Measurements from ENCODE around the gene C1QTNF5. TPM values are rescaled to one million over a fixed set of nuclear protein-coding genes. Genes with fewer than 3 reads are reported as not detected.

The C1QTNF5 gene
- total RNA-seq, 4 donors from 2014 or later: 5.3 to 18.8 (median 10.3) TPM

DNA sequence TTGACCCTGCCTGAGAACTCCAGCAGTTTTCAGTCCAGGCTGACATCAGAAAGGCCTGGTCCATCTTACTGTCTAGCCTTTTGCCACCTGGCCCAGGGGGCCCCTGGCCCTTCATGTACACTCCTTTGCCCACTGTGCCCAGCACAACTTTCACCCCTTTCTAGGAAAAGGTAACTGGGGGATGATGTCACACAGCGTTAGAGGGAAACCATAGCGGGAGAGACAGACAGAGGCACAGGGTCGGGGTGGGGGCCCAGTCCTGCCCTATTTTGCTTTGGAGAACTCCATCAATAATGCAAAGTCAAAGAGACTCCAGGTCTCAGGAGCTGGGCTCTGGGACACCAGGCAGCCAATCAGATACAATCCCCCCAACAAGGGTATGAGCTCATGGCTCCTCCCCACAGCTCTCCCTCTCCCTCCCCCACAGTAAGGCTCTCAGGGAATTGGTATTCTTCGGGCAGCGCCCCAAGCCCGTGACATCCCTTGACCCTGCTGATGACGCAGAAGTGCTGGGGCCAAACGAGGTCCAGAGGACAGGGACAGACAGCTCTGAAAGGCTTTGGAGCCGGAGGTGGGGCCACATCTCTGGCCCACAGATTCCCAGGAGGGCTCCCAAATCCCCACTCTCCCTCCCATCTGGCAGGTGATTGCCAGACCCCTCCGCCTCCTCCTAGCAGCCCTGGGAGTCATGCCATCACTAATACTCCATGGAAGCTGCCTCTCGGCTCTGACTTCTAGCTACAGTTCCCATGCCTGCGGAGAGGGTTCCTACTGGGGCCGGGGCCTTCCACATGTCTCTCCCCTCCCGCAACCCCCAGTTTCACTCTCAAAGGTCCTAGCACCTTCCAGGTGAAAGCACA is 34.9 kb upstream of the C1QTNF5 start:
- Histone ChIP-seq H3K4me3 (peak overlapping the region in 1 of 4 donors; percentile 2), H3K27ac (peak overlapping the region; percentile 48 to 87 (median 80)), H3K4me1 (peaks cover 26 to 82% (median 50%) of the 10 kb centered on the region in 3 donors), H3K9me3 (no peaks in the 10 kb centered on the region), H3K36me3 (no peaks in the 10 kb centered on the region), H3K27me3 (no peaks in the 10 kb centered on the region)
- intact Hi-C loops (cut with DNase I): no loop called here
- TF ChIP-seq, protein P1, sequence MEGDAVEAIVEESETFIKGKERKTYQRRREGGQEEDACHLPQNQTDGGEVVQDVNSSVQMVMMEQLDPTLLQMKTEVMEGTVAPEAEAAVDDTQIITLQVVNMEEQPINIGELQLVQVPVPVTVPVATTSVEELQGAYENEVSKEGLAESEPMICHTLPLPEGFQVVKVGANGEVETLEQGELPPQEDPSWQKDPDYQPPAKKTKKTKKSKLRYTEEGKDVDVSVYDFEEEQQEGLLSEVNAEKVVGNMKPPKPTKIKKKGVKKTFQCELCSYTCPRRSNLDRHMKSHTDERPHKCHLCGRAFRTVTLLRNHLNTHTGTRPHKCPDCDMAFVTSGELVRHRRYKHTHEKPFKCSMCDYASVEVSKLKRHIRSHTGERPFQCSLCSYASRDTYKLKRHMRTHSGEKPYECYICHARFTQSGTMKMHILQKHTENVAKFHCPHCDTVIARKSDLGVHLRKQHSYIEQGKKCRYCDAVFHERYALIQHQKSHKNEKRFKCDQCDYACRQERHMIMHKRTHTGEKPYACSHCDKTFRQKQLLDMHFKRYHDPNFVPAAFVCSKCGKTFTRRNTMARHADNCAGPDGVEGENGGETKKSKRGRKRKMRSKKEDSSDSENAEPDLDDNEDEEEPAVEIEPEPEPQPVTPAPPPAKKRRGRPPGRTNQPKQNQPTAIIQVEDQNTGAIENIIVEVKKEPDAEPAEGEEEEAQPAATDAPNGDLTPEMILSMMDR (IDR thresholded peaks at IDR 0.05): no peak
- no peak for TF ChIP-seq POLR2A (IDR thresholded peaks at IDR 0.05)
- WGBS, 2 donors: 63 to 64% methylated on average over 7 to 10 of the region's 14 CpGs
- no peak for DNase-seq

DNA sequence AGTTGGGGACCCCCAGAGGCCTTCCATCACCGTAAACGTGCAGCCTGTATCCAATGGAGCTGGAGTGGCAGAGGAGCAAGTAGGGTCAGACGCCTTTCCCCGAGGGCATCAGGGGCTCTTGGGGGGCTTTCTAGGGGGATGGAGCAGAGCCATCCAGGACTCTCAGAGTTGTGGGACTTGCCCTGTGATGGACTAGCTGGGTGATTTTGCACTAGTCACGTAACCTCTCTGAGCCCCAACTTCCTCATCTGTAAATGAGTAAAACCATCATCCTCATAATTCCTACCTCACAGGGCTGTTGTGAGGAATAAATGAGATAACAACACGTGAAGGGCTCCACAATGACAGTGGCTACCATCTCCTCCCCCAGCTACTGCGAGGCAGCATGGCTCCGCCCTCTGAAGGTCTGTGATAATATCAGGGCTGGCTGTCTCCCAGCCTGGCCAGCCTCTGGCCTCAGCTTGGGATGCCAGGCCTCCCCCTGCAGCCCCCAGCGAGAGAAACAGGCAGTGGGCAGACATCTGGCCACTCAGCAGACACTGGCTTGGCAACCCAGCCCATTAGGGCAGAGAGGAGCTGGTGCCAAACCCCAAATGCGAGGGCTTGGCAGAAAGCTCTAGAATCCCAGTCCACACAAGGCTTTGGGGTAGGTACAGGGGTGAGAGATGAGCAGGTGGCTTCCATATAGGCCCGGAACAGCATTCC is 34.1 kb upstream of the C1QTNF5 start:
- no peak overlapping the region for H3K4me3 ChIP-seq
- TF ChIP-seq, protein P1 (IDR thresholded peaks at IDR 0.05): no peak
- no peak for TF ChIP-seq POLR2A (IDR thresholded peaks at IDR 0.05)
- no peaks in the 10 kb centered on the region for H3K27me3 ChIP-seq
- 34 to 35% methylated on average over 6 to 7 of the region's 11 CpGs for WGBS, 2 donors
- intact Hi-C loops (cut with DNase I): no loop called here
- peaks cover 33 to 85% (median 55%) of the 10 kb centered on the region in 3 donors for H3K4me1 ChIP-seq
- H3K9me3 ChIP-seq: no peaks in the 10 kb centered on the region
- peak overlapping the region; percentile 39 to 87 (median 80) for H3K27ac ChIP-seq
- H3K36me3 ChIP-seq: no peaks in the 10 kb centered on the region
- no peak for DNase-seq

DNA sequence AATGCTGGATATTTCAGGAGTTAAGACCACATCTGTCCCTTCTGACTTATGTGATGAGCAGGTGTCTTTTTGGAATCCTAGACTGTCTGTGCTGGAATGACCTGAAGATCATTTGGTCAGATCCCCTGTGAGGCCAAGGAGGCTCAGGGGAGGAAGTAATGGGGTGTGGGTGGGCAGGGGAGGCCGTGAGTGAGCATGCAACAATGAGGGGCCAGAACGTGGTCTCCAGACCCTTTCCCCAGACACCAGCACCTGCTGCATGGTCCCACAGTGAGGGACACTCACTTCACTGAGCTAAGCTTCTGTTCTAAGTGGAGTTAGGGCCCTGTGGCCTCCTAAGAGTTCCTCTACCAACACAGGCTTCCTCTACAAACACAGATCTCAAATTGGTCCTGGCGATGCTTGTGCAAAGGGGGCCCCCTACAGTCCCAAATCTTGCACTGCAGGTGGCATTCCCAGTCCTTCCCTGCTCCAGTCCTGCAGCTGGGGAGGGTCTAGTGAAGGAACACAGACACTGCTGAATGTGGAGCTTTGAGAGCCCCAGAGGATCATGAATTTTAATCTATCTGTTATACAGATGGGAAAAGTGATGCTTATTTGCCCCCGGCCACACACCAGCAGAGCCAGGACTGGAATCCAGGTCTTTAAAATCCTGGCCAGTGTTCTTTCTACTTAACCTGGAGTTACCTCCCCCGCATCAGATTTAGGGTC is 33.4 kb upstream of the C1QTNF5 start:
- Histone ChIP-seq H3K4me3 (no peak overlapping the region), H3K9me3 (no peaks in the 10 kb centered on the region), H3K27me3 (no peaks in the 10 kb centered on the region), H3K36me3 (no peaks in the 10 kb centered on the region), H3K4me1 (peaks cover 40 to 92% (median 62%) of the 10 kb centered on the region in 3 donors), H3K27ac (peak overlapping the region; percentile 39 to 87 (median 80))
- TF ChIP-seq POLR2A (IDR thresholded peaks at IDR 0.05): no peak
- TF ChIP-seq, protein P1 (IDR thresholded peaks at IDR 0.05): peak; percentile 61 to 94 (median 90)
- DNase-seq: no peak
- WGBS, 2 donors: 42 to 66% methylated on average over 3 to 5 of the region's 5 CpGs
- intact Hi-C loops (cut with DNase I): no loop called here

DNA sequence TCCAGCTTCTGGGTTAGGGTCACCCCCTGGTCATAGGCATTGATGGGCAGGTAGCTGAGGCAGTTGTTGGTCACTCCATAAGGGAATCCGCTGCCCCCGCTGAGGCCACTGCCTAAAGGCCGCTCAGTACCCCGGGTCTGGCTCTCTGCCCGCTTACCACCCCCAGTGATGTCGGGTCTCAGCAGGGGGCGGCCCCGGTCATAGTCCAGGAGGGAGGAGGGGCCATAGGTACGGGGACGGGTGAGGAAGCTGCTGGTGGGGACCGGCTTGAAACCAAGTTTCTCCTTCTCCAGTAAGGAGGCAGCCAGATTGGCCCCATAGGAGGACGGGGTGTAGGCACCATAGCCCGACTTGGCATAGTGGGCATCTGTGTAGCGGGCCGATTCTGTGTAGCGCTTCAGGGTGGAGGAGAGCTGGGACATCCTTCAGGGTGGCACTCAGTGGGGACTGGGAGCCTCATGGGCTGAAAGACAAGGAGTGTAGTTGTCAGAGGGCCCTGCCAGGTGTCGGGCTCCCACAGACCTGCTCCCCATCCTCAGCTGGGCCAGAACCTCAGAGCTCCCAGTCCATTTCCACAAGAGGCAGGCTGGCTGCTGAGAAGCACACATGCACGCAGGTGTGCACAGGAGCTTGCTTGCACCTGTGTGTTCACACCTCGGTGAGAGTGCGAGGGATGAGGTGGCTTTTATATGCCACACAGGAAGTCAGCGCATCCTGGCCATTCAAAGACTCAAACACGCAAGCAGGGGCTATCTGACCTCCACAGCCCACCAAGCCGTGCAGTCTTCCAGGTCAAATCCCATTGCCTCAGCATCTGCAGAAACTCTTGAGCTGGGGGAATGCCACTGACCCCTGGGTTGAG is 32.6 kb upstream of the C1QTNF5 start:
- Histone ChIP-seq H3K27me3 (peaks cover 0 to 4% (median 0%) of the 10 kb centered on the region in 4 donors), H3K4me3 (no peak overlapping the region), H3K36me3 (no peaks in the 10 kb centered on the region), H3K9me3 (no peaks in the 10 kb centered on the region), H3K27ac (peak overlapping the region in 1 of 4 donors; percentile 75), H3K4me1 (peaks cover 46 to 98% (median 70%) of the 10 kb centered on the region in 3 donors)
- intact Hi-C loops (cut with DNase I): no loop called here
- WGBS, 2 donors: 72 to 76% methylated on average over 6 to 7 of the region's 23 CpGs
- DNase-seq: no peak
- no peak for TF ChIP-seq POLR2A (IDR thresholded peaks at IDR 0.05)
- TF ChIP-seq, protein P1 (IDR thresholded peaks at IDR 0.05): no peak
